MCF 10A (cell line): Measurements from ENCODE around the gene SUPT7L. TPM values are rescaled to one million over a fixed set of nuclear protein-coding genes. Genes with fewer than 3 reads are reported as not detected.

ENCODE experiments used
- BruUV-seq: library from RNA; stranded (reverse); fragments of 400-500 nt; replicated peaks from 2 replicates; lab custom pipeline; 2021; lab: Mats Ljungman, UMichigan
- CTCF ChIA-PET: fragments of 300-600 bp; sonication (Branson Sonifier 250); formaldehyde crosslinking; extraction: SDS; loops from one replicate; lab custom pipeline; 2021; ENCODE audit warnings: antibody characterized with exemption, inconsistent platforms; lab: Yijun Ruan, JAX
- POLR2A ChIA-PET: fragments of 300-600, 350-650 bp; sonication (Branson Sonifier 250); formaldehyde crosslinking; extraction: SDS; loops from one replicate; lab custom pipeline; 2020; ENCODE audit warnings: antibody characterized with exemption, inconsistent platforms; lab: Yijun Ruan, JAX
- DNase-seq: peaks from one replicate; pipeline ENCODE4 v3.0.0-alpha.2; 2018; ENCODE audit not compliant: unreplicated experiment
- H3K27ac Mint-ChIP-seq: one replicate; pipeline ENCODE4 v1.8.0; 2022; ENCODE audit warnings: mild to moderate bottlenecking, low read depth, mixed read lengths; ENCODE audit not compliant: unreplicated experiment
- H3K27me3 Mint-ChIP-seq: one replicate; pipeline ENCODE4 v1.8.0; 2022; ENCODE audit warnings: mixed read lengths; ENCODE audit not compliant: insufficient read depth, unreplicated experiment
- H3K36me3 Mint-ChIP-seq: one replicate; pipeline ENCODE4 v1.8.0; 2022; ENCODE audit warnings: mild to moderate bottlenecking, moderate library complexity, mixed read lengths; ENCODE audit not compliant: insufficient read depth, unreplicated experiment
- H3K4me1 Mint-ChIP-seq: one replicate; pipeline ENCODE4 v1.8.0; 2022; ENCODE audit warnings: mixed read lengths; ENCODE audit not compliant: insufficient read depth, unreplicated experiment
- H3K4me3 Mint-ChIP-seq: one replicate; pipeline ENCODE4 v1.8.0; 2022; ENCODE audit warnings: mild to moderate bottlenecking, moderate library complexity, mixed read lengths; ENCODE audit not compliant: unreplicated experiment
- H3K9me3 Mint-ChIP-seq: one replicate; pipeline ENCODE4 v1.8.0; 2022; ENCODE audit warnings: mixed read lengths; ENCODE audit not compliant: unreplicated experiment
- intact Hi-C: fragments of 100-400 bp; cut with micrococcal nuclease; formaldehyde crosslinking; loops from 2 replicates; pipeline ENCODE4 v1.14.1; 2022
- total RNA-seq: library from RNA; stranded (reverse); gene quantifications from 2 replicates; pipeline ENCODE4 v1.2.3, GENCODE V29; 2022
- TF ChIP-seq, protein P1 (sequence below): fragments of 200-600 bp; IDR thresholded peaks from one replicate; pipeline ENCODE4 v1.8.0; 2022; ENCODE audit warnings: antibody characterized with exemption, mild to moderate bottlenecking; ENCODE audit not compliant: unreplicated experiment

The SUPT7L gene
- total RNA-seq, 1 experiment from 2014 or later, result 36.4 TPM

DNA sequence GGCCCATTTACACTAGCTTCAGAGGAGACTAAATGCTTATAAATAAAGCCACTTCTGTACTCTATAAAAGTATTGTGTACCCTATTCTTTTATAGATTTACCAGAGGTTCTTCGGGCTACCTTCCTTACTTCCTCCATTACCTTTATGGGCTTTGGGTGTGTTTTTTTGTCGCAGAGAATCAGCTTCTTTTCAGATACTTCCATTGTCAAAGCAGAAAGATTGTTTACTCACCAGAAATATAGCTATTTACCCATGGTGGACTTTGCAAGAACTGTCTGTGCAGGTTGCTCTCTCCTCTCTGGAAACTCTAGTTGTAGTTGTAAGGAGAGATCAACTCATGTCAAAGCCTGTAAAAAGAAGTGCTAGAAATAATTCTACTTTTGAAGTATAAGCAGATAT, 49.4 kb downstream of the SUPT7L start:
- CTCF ChIA-PET, result interaction anchor here (0.6 to 1.3 kb wide), 4 partner anchors 9 to 97 kb away, joined by 3 read pairs; no protein-coding TSS in a partner anchor

DNA sequence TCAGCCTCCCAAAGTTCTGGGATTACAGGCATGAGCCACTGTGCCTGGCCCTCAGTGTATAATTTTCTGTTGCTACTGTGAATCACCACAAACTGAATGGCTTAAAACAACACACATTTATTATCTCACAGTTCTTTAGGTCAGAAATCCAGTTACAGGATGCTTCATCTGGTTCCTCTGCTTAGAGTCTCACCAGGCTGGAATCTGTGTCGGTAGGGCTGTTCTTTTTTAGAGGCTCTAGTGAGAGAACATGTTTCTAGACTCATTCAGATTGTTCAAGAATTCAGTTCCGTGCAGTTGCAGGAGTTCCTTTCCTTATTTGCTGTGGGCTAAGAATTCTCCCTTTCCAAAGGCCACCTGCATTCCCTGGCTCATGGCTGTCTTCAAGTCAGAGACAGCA, 56.8 kb downstream of the SUPT7L start:
- CTCF ChIA-PET, result no interaction called here
- H3K4me3 Mint-ChIP-seq, result no peak overlapping the region
- BruUV-seq, result no TSS peak

More for the DNA sequence above, 49.4 kb downstream of the SUPT7L start:
- no peak overlapping the region for H3K27ac Mint-ChIP-seq
- no peak overlapping the region for H3K4me3 Mint-ChIP-seq
- H3K27me3 Mint-ChIP-seq, result no peaks in the 10 kb centered on the region
- H3K9me3 Mint-ChIP-seq, result no peaks in the 10 kb centered on the region
- peaks cover 58% of the 10 kb centered on the region for H3K36me3 Mint-ChIP-seq
- intact Hi-C loops, result no loop called here
- TF ChIP-seq, protein P1, sequence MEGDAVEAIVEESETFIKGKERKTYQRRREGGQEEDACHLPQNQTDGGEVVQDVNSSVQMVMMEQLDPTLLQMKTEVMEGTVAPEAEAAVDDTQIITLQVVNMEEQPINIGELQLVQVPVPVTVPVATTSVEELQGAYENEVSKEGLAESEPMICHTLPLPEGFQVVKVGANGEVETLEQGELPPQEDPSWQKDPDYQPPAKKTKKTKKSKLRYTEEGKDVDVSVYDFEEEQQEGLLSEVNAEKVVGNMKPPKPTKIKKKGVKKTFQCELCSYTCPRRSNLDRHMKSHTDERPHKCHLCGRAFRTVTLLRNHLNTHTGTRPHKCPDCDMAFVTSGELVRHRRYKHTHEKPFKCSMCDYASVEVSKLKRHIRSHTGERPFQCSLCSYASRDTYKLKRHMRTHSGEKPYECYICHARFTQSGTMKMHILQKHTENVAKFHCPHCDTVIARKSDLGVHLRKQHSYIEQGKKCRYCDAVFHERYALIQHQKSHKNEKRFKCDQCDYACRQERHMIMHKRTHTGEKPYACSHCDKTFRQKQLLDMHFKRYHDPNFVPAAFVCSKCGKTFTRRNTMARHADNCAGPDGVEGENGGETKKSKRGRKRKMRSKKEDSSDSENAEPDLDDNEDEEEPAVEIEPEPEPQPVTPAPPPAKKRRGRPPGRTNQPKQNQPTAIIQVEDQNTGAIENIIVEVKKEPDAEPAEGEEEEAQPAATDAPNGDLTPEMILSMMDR, result no peak
- H3K4me1 Mint-ChIP-seq, result no peaks in the 10 kb centered on the region
- BruUV-seq, result no TSS peak
- no peak for DNase-seq
- POLR2A ChIA-PET, result interaction anchor here (0.6 to 1.6 kb wide), 4 partner anchors 9 to 168 kb away, joined by 3 to 5 read pairs (median 4); partner anchors contain the start of genes CCDC121 and GPN1

More for the DNA sequence above, 56.8 kb downstream of the SUPT7L start:
- Mint-ChIP-seq H3K27ac (no peak overlapping the region), H3K4me1 (no peaks in the 10 kb centered on the region), H3K36me3 (peaks cover 79% of the 10 kb centered on the region), H3K9me3 (no peaks in the 10 kb centered on the region), H3K27me3 (no peaks in the 10 kb centered on the region)
- TF ChIP-seq, protein P1, result no peak
- intact Hi-C loops, result no loop called here
- POLR2A ChIA-PET, result no interaction called here
- DNase-seq, result no peak

Other genes starting within 250 kb of the SUPT7L start
- 79.5 and 97.3 TPM in 2 replicates for gene NRBP1, start 235.0 kb downstream of the SUPT7L start, total RNA-seq
- 4.1 and 6.9 TPM in 2 replicates for gene KRTCAP3, start 221.2 kb downstream of the SUPT7L start, total RNA-seq
- 20.6 and 22.3 TPM in 2 replicates for gene IFT172, start 173.9 kb downstream of the SUPT7L start, total RNA-seq
- 0.79 and 1.1 TPM in 2 replicates for gene FNDC4, start 168.4 kb downstream of the SUPT7L start, total RNA-seq
- not detected in 2 replicates for gene GCKR, start 166.8 kb downstream of the SUPT7L start, total RNA-seq
- gene ZNF512, start 80.6 kb downstream of the SUPT7L start, total RNA-seq, result 19.9 and 25.5 TPM in 2 replicates
- gene CCDC121, start 34.6 kb downstream of the SUPT7L start, total RNA-seq, result 0.61 and 2.3 TPM in 2 replicates
- 28.6 and 30.5 TPM in 2 replicates for gene GPN1, start 34.6 kb downstream of the SUPT7L start, total RNA-seq
- gene SLC4A1AP, start 275 bp upstream of the SUPT7L start, total RNA-seq, result 24.3 and 27.2 TPM in 2 replicates
- 204 and 233 TPM in 2 replicates for gene MRPL33, start 108.1 kb upstream of the SUPT7L start, total RNA-seq
- gene RBKS, start 226.8 kb upstream of the SUPT7L start, total RNA-seq, result 9.2 and 9.9 TPM in 2 replicates
- gene BABAM2, start 227.1 kb upstream of the SUPT7L start, total RNA-seq, result 45.1 and 57.6 TPM in 2 replicates